NT2/D1 (cell line): ENCODE measurements around the gene TMC6.

ENCODE experiments used
- SUZ12 ChIP-seq: IDR thresholded peaks from 2 replicates; pipeline ENCODE4 v1.6.1; 2011; ENCODE audit not compliant: insufficient read length, insufficient read depth; ENCODE audit errors: extremely low read depth
- YY1 ChIP-seq: IDR thresholded peaks from 2 replicates; pipeline ENCODE4 v1.6.1; 2011; ENCODE audit not compliant: insufficient read length, insufficient read depth
- ZNF274 ChIP-seq: IDR thresholded peaks from 2 replicates; pipeline ENCODE4 v1.6.1; 2011; ENCODE audit warnings: mild to moderate bottlenecking, low read depth, low read length

DNA sequence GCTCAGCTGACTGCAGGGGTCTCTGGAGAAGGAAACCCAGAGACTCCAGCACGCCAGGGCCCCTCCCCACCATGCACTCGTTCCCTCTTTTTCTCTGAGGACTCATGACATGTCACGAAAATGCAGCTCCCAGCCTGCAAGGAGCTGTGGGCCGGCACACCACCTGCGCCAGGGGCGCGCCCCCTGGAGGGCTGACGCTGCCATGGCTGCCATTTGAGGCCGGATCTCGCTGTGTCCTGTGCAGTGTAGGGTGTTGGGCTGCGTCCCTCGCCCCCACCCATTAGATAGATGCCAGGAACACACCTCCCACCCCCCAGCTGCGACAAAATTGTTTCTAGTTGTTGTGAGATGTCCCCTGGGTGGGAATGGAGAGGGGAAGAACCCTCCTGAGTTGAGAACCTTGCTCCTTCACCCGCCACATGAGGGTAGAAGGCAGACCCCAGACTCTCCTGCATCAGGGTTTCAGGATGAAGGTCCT lies 48.0 kb upstream of the TMC6 start:
- TF ChIP-seq YY1 (no peak), ZNF274 (no peak), SUZ12 (no peak)
